Measurements from ENCODE around the gene SLC13A5. TPM values are rescaled to one million over a fixed set of nuclear protein-coding genes. Genes with fewer than 3 reads are reported as not detected.

The SLC13A5 gene
- total RNA-seq, 1 experiment from 2014 or later = not detected

DNA sequence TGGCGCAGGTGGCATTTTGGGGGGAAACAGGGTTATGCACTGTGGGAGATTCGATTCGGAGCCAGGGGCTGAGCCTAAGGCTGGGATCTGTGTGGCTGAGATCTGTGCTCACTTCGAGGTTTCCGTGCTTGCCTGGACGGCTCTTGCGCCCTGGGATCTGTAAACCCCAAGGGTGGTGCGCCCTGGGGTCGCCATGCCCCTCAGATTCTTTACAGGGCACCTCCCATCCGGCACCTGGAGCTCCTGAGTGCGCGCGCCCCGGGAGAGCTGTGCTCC, 377 bp downstream of the SLC13A5 start:
- Histone ChIP-seq H3K4me2 (ENCODE audit: low read length) (no peak overlapping the region), H3K4me1 (ENCODE audit: insufficient read depth, low read length) (no peaks in the 10 kb centered on the region), H3K36me3 (ENCODE audit: low read depth, low read length) (no peaks in the 10 kb centered on the region), H3K4me3 (ENCODE audit: low read length) (no peak overlapping the region), H4K20me1 (ENCODE audit: low read length) (no peaks in the 10 kb centered on the region), H3K27ac (ENCODE audit: low read length) (no peak overlapping the region), H3K27me3 (ENCODE audit: low read length) (no peaks in the 10 kb centered on the region), H3K9ac (ENCODE audit: low read length) (no peak overlapping the region), H3K9me3 (ENCODE audit: low read length) (no peaks in the 10 kb centered on the region), H3K9me2 (replicated peaks; ENCODE audit: low read length) (no peaks in the 10 kb centered on the region), H3F3A (ENCODE audit: low read length, unreplicated experiment) (no peaks in the 10 kb centered on the region), H3K79me2 (ENCODE audit: low read length) (no peaks in the 10 kb centered on the region), H2AFZ (ENCODE audit: low read length) (no peak overlapping the region)
- TF ChIP-seq, protein P1, sequence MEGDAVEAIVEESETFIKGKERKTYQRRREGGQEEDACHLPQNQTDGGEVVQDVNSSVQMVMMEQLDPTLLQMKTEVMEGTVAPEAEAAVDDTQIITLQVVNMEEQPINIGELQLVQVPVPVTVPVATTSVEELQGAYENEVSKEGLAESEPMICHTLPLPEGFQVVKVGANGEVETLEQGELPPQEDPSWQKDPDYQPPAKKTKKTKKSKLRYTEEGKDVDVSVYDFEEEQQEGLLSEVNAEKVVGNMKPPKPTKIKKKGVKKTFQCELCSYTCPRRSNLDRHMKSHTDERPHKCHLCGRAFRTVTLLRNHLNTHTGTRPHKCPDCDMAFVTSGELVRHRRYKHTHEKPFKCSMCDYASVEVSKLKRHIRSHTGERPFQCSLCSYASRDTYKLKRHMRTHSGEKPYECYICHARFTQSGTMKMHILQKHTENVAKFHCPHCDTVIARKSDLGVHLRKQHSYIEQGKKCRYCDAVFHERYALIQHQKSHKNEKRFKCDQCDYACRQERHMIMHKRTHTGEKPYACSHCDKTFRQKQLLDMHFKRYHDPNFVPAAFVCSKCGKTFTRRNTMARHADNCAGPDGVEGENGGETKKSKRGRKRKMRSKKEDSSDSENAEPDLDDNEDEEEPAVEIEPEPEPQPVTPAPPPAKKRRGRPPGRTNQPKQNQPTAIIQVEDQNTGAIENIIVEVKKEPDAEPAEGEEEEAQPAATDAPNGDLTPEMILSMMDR (conservative IDR thresholded peaks at IDR 0.05; ENCODE audit: low read depth, low read length) = no peak
- TF ChIP-seq EZH2phosphoT487 (IDR thresholded peaks at IDR 0.05; ENCODE audit: borderline replicate concordance, low read length) = no peak
- no peak for TF ChIP-seq EZH2 (IDR thresholded peaks at IDR 0.05; ENCODE audit: low read length, unreplicated experiment)
- ChIA-PET POLR2A (ENCODE audit: unreplicated experiment) (no interaction called here), CTCF (no interaction called here)
- no peak for ATAC-seq
- no peak for DNase-seq
- no TSS peak for BruUV-seq (replicated peaks)
- intact Hi-C loops (cut with micrococcal nuclease) = no loop called here

DNA sequence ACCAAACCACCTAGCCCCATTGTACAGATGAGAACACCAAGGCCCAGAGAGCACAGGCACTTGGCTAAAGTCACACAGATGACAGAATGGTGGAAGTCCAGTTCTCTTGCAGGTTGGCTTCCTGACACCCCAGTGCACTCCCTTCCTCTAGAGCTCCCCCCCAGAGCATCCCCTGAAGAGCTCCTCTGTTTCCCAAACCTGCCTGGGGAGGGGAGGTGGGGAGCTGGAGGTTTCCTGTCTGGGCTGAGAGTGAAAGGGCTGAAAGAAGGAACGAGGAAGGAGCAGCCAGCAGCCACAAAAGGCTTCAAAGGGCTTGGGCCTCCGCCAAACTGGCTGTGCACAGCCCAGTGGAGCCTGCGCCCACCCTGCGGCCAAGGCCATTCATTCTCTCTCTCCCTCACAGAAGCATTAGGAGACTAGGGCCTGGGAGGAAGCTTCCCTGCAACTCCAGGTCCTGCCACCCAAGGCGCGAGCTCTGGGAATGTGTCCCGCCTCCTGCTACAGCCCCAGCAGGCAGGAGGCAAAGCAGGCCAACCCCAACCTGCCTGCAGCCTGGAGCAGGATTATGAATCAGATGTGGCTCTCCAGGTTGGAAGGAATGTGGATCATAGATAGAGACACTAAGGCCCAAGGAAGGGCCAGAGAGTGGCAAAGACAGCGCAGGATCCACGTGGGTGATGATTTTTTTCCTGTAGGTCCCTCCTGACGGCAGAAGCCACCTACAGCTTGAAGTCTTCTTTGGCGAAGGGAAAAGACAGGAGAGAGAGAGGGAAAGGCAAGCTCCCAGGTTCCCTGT, 913 bp downstream of the SLC13A5 start:
- H3K27ac ChIP-seq (ENCODE audit: low read length) = no peak overlapping the region
- H3K4me2 ChIP-seq (ENCODE audit: low read length) = no peak overlapping the region
- BruUV-seq (replicated peaks) = no TSS peak
- H3K4me3 ChIP-seq (ENCODE audit: low read length) = no peak overlapping the region
- ChIA-PET POLR2A (ENCODE audit: unreplicated experiment) (no interaction called here), CTCF (no interaction called here)
- H3K27me3 ChIP-seq (ENCODE audit: low read length) = no peaks in the 10 kb centered on the region
- TF ChIP-seq EZH2 (IDR thresholded peaks at IDR 0.05; ENCODE audit: low read length, unreplicated experiment) (no peak), EZH2phosphoT487 (IDR thresholded peaks at IDR 0.05; ENCODE audit: borderline replicate concordance, low read length) (no peak)
- TF ChIP-seq, protein P1 (conservative IDR thresholded peaks at IDR 0.05; ENCODE audit: low read depth, low read length) = no peak
- H3F3A ChIP-seq (ENCODE audit: low read length, unreplicated experiment) = no peaks in the 10 kb centered on the region
- H2AFZ ChIP-seq (ENCODE audit: low read length) = no peak overlapping the region
- no peak overlapping the region for H3K9ac ChIP-seq (ENCODE audit: low read length)
- intact Hi-C loops (cut with micrococcal nuclease) = no loop called here
- no peaks in the 10 kb centered on the region for H4K20me1 ChIP-seq (ENCODE audit: low read length)
- H3K9me2 ChIP-seq (replicated peaks; ENCODE audit: low read length) = no peaks in the 10 kb centered on the region
- H3K79me2 ChIP-seq (ENCODE audit: low read length) = no peaks in the 10 kb centered on the region
- ATAC-seq (no peak), DNase-seq (no peak)
- H3K36me3 ChIP-seq (ENCODE audit: low read depth, low read length) = no peaks in the 10 kb centered on the region
- H3K4me1 ChIP-seq (ENCODE audit: insufficient read depth, low read length) = no peaks in the 10 kb centered on the region
- no peaks in the 10 kb centered on the region for H3K9me3 ChIP-seq (ENCODE audit: low read length)

DNA sequence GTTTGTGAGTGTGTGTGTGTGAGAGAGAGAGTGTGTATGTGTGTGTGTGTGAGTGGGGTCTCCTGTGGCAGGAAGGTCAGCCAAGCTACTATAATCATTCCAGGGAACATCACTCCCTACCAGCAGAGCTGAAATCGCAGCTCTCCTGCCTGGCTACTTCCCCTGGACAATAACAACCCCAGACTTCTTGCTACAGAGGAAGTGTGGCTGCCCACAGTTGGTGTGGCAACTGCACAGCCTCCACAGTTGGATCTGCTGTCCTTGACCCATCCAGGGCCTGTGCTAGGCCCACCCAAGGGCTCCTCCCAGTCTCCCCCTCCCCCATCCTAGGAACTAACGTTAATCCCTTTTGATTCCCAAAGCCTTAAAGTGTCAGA, 1.5 kb downstream of the SLC13A5 start:
- Histone ChIP-seq H3K4me2 (ENCODE audit: low read length) (no peak overlapping the region), H3K9me2 (replicated peaks; ENCODE audit: low read length) (no peaks in the 10 kb centered on the region), H3K36me3 (ENCODE audit: low read depth, low read length) (no peaks in the 10 kb centered on the region), H3K27me3 (ENCODE audit: low read length) (no peaks in the 10 kb centered on the region), H3K4me1 (ENCODE audit: insufficient read depth, low read length) (no peaks in the 10 kb centered on the region), H3K9me3 (ENCODE audit: low read length) (no peaks in the 10 kb centered on the region), H3K4me3 (ENCODE audit: low read length) (no peak overlapping the region), H3F3A (ENCODE audit: low read length, unreplicated experiment) (no peaks in the 10 kb centered on the region), H3K27ac (ENCODE audit: low read length) (no peak overlapping the region), H2AFZ (ENCODE audit: low read length) (no peak overlapping the region), H3K79me2 (ENCODE audit: low read length) (no peaks in the 10 kb centered on the region), H3K9ac (ENCODE audit: low read length) (no peak overlapping the region), H4K20me1 (ENCODE audit: low read length) (no peaks in the 10 kb centered on the region)
- ChIA-PET POLR2A (ENCODE audit: unreplicated experiment) (no interaction called here), CTCF (no interaction called here)
- BruUV-seq (replicated peaks) = no TSS peak
- ATAC-seq (no peak), DNase-seq (no peak)
- TF ChIP-seq EZH2phosphoT487 (IDR thresholded peaks at IDR 0.05; ENCODE audit: borderline replicate concordance, low read length) = no peak
- TF ChIP-seq EZH2 (IDR thresholded peaks at IDR 0.05; ENCODE audit: low read length, unreplicated experiment) = no peak
- TF ChIP-seq, protein P1 (conservative IDR thresholded peaks at IDR 0.05; ENCODE audit: low read depth, low read length) = no peak
- intact Hi-C loops (cut with micrococcal nuclease) = no loop called here

All from PC-3 (cell line).